Fibroblast of lung (primary cell): ENCODE results near the gene NUDC. TPM values are rescaled to one million over a fixed set of nuclear protein-coding genes. Genes with fewer than 3 reads are reported as not detected.
"Not testable (repeated sequence)": the region's sequence is repeated elsewhere in the genome, so short reads cannot be mapped to it uniquely, and the experiment has no call there.

Experiments
- DNase-seq, 2 donors: peaks; one replicate each; pipeline versions ENCODE4 v3.0.0 to v3.0.0-alpha.2; 2010; ENCODE audit warnings: low read depth in 2 of 2
- H2AFZ ChIP-seq: 2 replicates; pipeline ENCODE4 v1.5.1; 2012; ENCODE audit warnings: low read length, control low read depth, inconsistent platforms
- H3K27ac ChIP-seq: 2 replicates; pipeline ENCODE4 v1.5.1; 2011; ENCODE audit warnings: low read length, control low read depth; ENCODE audit not compliant: insufficient read depth
- H3K27me3 ChIP-seq: 2 replicates; pipeline ENCODE4 v1.5.1; 2011; ENCODE audit warnings: mild to moderate bottlenecking, low read length; ENCODE audit not compliant: control insufficient read depth, insufficient read depth
- H3K36me3 ChIP-seq: 2 replicates; pipeline ENCODE4 v1.5.1; 2011; ENCODE audit warnings: low read length; ENCODE audit not compliant: control insufficient read depth, insufficient read depth
- H3K4me1 ChIP-seq: 2 replicates; pipeline ENCODE4 v1.5.1; 2011; ENCODE audit warnings: low read length; ENCODE audit not compliant: control insufficient read depth, insufficient read depth; ENCODE audit errors: extremely low read depth
- H3K4me2 ChIP-seq: 2 replicates; pipeline ENCODE4 v1.5.1; 2011; ENCODE audit warnings: low read length, control low read depth; ENCODE audit not compliant: insufficient read depth; ENCODE audit errors: extremely low read depth
- H3K4me3 ChIP-seq, 4 experiments: fragments of 200-600 bp in 1 of 4; sonication (generic) in 1 of 4; replicated peaks in 1 of 4; 2 replicates each; pipeline ENCODE4 v1.5.1; 2011 to 2016; ENCODE audit warnings: low read length in 4 of 4, low read depth in 3 of 4, mild to moderate bottlenecking in 3 of 4, control low read depth in 2 of 4, inconsistent platforms in 1 of 4, mixed read lengths in 1 of 4; ENCODE audit not compliant: insufficient read depth in 1 of 4; ENCODE audit errors: control extremely low read depth in 1 of 4
- H3K79me2 ChIP-seq: 2 replicates; pipeline ENCODE4 v1.5.1; 2012; ENCODE audit warnings: mild to moderate bottlenecking, low read length, inconsistent platforms; ENCODE audit not compliant: control insufficient read depth, insufficient read depth
- H3K9ac ChIP-seq: 2 replicates; pipeline ENCODE4 v1.5.1; 2011; ENCODE audit warnings: mild to moderate bottlenecking, low read length, control low read depth; ENCODE audit not compliant: insufficient read depth
- H3K9me3 ChIP-seq: 2 replicates; pipeline ENCODE4 v1.5.1; 2012; ENCODE audit warnings: low read depth, low read length; ENCODE audit not compliant: control insufficient read depth, insufficient read depth
- H4K20me1 ChIP-seq: 2 replicates; pipeline ENCODE4 v1.5.1; 2011; ENCODE audit warnings: low read length; ENCODE audit not compliant: control insufficient read depth, insufficient read depth; ENCODE audit errors: extremely low read depth
- EZH2 ChIP-seq: IDR thresholded peaks from 2 replicates; pipeline ENCODE4 v1.5.1; 2012; ENCODE audit warnings: low read length, control low read depth, mild to moderate bottlenecking; ENCODE audit errors: missing control alignments
- polyA plus RNA-seq, 2 donors: library from polyadenylated mRNA; depleted of rRNA in 1 of 2; stranded (reverse) in 1 of 2; unstranded in 1 of 2; fragments of >200 nt; gene quantifications; 2 replicates each; pipeline ENCODE4 v1.2.1, GENCODE V29; 2011 to 2012; ENCODE audit warnings: missing spikeins in 1 of 2
- total RNA-seq: library from RNA; depleted of rRNA; stranded (reverse); fragments of >200 nt; gene quantifications from 2 replicates; pipeline ENCODE4 v1.2.1, GENCODE V29; 2014
- TF ChIP-seq, protein P1 (sequence below), 2 donors: IDR thresholded peaks in 1 of 2; conservative IDR thresholded peaks in 1 of 2; 1 replicate in 1 of 2; 2 replicates in 1 of 2; pipeline ENCODE4 v1.5.1; 2011 to 2012; ENCODE audit warnings: low read length in 2 of 2, control low read depth in 1 of 2, inconsistent platforms in 1 of 2, low read depth in 1 of 2, mild to moderate bottlenecking in 1 of 2

The NUDC gene
- total and polyA plus RNA-seq, 2 donors (not counting 1 experiment from before 2014, with no cell fraction given) = 21.5 to 41.5 TPM

DNA sequence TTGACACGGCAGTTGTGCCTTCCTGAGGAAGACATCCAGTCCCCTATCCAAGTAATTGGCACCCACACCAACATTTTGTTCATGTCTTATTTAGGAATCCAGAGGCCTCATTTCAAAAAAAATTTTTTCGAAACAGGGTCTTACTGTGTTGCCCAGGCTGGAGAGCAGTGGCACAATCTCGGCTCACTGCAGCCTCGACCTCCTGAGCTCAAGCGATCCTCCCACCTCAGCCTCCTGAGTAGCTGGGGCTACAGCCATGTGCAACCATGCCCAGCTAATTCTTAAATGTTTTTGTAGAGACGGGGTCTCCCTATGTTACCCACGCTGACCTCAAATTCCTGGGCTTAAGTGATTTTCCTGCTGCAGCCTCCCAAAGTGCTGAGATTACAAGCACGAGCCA, 62.7 kb downstream of the NUDC start:
- Histone ChIP-seq H3K36me3 (no peaks in the 10 kb centered on the region), H3K79me2 (no peaks in the 10 kb centered on the region), H3K4me2 (no peak overlapping the region), H3K4me1 (no peaks in the 10 kb centered on the region), H3K4me3 (no peak overlapping the region), H3K27ac (no peak overlapping the region), H3K9me3 (no peaks in the 10 kb centered on the region), H4K20me1 (no peaks in the 10 kb centered on the region), H3K27me3 (peaks cover 4% of the 10 kb centered on the region), H2AFZ (no peak overlapping the region), H3K9ac (no peak overlapping the region)
- TF ChIP-seq, protein P1, sequence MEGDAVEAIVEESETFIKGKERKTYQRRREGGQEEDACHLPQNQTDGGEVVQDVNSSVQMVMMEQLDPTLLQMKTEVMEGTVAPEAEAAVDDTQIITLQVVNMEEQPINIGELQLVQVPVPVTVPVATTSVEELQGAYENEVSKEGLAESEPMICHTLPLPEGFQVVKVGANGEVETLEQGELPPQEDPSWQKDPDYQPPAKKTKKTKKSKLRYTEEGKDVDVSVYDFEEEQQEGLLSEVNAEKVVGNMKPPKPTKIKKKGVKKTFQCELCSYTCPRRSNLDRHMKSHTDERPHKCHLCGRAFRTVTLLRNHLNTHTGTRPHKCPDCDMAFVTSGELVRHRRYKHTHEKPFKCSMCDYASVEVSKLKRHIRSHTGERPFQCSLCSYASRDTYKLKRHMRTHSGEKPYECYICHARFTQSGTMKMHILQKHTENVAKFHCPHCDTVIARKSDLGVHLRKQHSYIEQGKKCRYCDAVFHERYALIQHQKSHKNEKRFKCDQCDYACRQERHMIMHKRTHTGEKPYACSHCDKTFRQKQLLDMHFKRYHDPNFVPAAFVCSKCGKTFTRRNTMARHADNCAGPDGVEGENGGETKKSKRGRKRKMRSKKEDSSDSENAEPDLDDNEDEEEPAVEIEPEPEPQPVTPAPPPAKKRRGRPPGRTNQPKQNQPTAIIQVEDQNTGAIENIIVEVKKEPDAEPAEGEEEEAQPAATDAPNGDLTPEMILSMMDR (conservative IDR thresholded peaks at IDR 0.05 in 1 of 2, IDR thresholded peaks at IDR 0.05 in 1 of 2; ENCODE audit: low read depth in 1 of 2, low read length in 2 of 2) = no peak
- no peak for TF ChIP-seq EZH2
- DNase-seq = no peak

DNA sequence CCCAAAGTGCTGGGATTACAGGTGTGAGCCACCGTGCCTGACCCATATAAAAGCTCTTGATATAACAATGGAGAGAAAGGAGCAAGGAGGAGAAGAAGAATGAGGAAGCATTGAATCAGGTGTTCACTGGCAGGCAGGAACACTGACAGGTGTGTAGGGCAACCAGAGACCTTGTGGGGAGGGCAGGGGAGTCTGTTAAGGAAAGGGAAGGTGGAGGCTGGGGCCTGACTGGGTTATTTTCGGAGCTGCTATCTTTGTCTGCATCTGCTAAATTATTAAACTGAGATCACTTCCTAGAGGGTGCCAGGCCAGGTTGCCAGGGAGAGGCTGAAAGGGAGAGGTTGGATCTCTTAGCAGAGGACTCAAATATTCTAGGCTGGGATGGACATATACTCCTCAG, 65.1 kb downstream of the NUDC start:
- Histone ChIP-seq H3K4me2 (no peak overlapping the region), H2AFZ (no peak overlapping the region), H3K79me2 (no peaks in the 10 kb centered on the region), H3K4me3 (no peak overlapping the region), H4K20me1 (no peaks in the 10 kb centered on the region), H3K27ac (no peak overlapping the region), H3K36me3 (no peaks in the 10 kb centered on the region), H3K9ac (no peak overlapping the region), H3K9me3 (no peaks in the 10 kb centered on the region), H3K4me1 (peaks cover 8% of the 10 kb centered on the region), H3K27me3 (peaks cover 4% of the 10 kb centered on the region)
- DNase-seq = no peak
- TF ChIP-seq EZH2 = no peak
- TF ChIP-seq, protein P1 (conservative IDR thresholded peaks at IDR 0.05 in 1 of 2, IDR thresholded peaks at IDR 0.05 in 1 of 2; ENCODE audit: low read depth in 1 of 2, low read length in 2 of 2) = no peak

GRCh38 chr1:26989403-26990109, 68.0 kb downstream of the NUDC start:
- not testable (repeated sequence) for DNase-seq

More at GRCh38 chr1:26989403-26990109, 68.0 kb downstream of the NUDC start:
- H3K36me3 ChIP-seq, H3K79me2 ChIP-seq, H3K9ac ChIP-seq, H3K27ac ChIP-seq, H2AFZ ChIP-seq, H4K20me1 ChIP-seq, H3K4me2 ChIP-seq, H3K9me3 ChIP-seq, H3K4me3 ChIP-seq, H3K27me3 ChIP-seq: not testable (repeated sequence)
- H3K4me1 ChIP-seq = peaks cover 16% of the 10 kb centered on the region
